ENCODE data around the gene ZBP1. TPM values are rescaled to one million over a fixed set of nuclear protein-coding genes. Genes with fewer than 3 reads are reported as not detected.
"Not testable (repeated sequence)": the region's sequence is repeated elsewhere in the genome, so short reads cannot be mapped to it uniquely, and the experiment has no call there.

ZBP1 gene
- total RNA-seq, 1 experiment from 2014 or later = 2.9 TPM

- no TSS peak for BruUV-seq (replicated peaks)
- DNase-seq = no peak
- TF ChIP-seq CTCF (IDR thresholded peaks at IDR 0.05; ENCODE audit: unreplicated experiment) = no peak
- intact Hi-C loops (cut with micrococcal nuclease; ENCODE audit: unreplicated experiment) = no loop called here
- Mint-ChIP-seq H3K27ac (ENCODE audit: unreplicated experiment) (no peak overlapping the region), H3K36me3 (ENCODE audit: insufficient read depth, unreplicated experiment) (peaks cover 6% of the 10 kb centered on the region), H3K9me3 (ENCODE audit: low read depth, unreplicated experiment) (peaks cover 7% of the 10 kb centered on the region), H3K4me3 (ENCODE audit: low read depth, unreplicated experiment) (no peak overlapping the region), H3K4me1 (ENCODE audit: low read depth, unreplicated experiment) (no peaks in the 10 kb centered on the region), H3K27me3 (ENCODE audit: unreplicated experiment) (no peaks in the 10 kb centered on the region)
- CTCF ChIA-PET = interaction anchor here (0.5 to 0.6 kb wide), 3 partner anchors 19 to 595 kb away, joined by 3 read pairs; no protein-coding TSS in a partner anchor
Measured at GRCh38 chr20:57630061-57630460, 9.8 kb upstream of the ZBP1 start.

GRCh38 chr20:57629491-57629901 lies 9.3 kb upstream of the ZBP1 start:
- H3K27ac Mint-ChIP-seq (ENCODE audit: unreplicated experiment); BruUV-seq (replicated peaks); H3K9me3 Mint-ChIP-seq (ENCODE audit: low read depth, unreplicated experiment); intact Hi-C loops (cut with micrococcal nuclease; ENCODE audit: unreplicated experiment); DNase-seq; H3K27me3 Mint-ChIP-seq (ENCODE audit: unreplicated experiment); H3K4me1 Mint-ChIP-seq (ENCODE audit: low read depth, unreplicated experiment); H3K4me3 Mint-ChIP-seq (ENCODE audit: low read depth, unreplicated experiment); H3K36me3 Mint-ChIP-seq (ENCODE audit: insufficient read depth, unreplicated experiment): not testable (repeated sequence)
- CTCF ChIA-PET = interaction anchor here (0.6 kb wide), 1 partner anchor 595 kb away, joined by 3 read pairs; no protein-coding TSS in a partner anchor

- not testable (repeated sequence) for H3K9me3 Mint-ChIP-seq (ENCODE audit: low read depth, unreplicated experiment); H3K4me3 Mint-ChIP-seq (ENCODE audit: low read depth, unreplicated experiment)
Measured at GRCh38 chr20:57628962-57629308, 8.7 kb upstream of the ZBP1 start.

GRCh38 chr20:57628047-57628961 lies 8.1 kb upstream of the ZBP1 start:
- peaks cover 3% of the 10 kb centered on the region for H3K9me3 Mint-ChIP-seq (ENCODE audit: low read depth, unreplicated experiment)
- intact Hi-C loops (cut with micrococcal nuclease; ENCODE audit: unreplicated experiment) = no loop called here
- CTCF ChIA-PET = interaction anchor here (0.7 to 0.9 kb wide), 2 partner anchors 375 to 510 kb away, joined by 3 to 4 read pairs; no protein-coding TSS in a partner anchor

More at GRCh38 chr20:57628962-57629308, 8.7 kb upstream of the ZBP1 start:
- H3K27me3 Mint-ChIP-seq (ENCODE audit: unreplicated experiment); DNase-seq; intact Hi-C loops (cut with micrococcal nuclease; ENCODE audit: unreplicated experiment); H3K27ac Mint-ChIP-seq (ENCODE audit: unreplicated experiment); H3K4me1 Mint-ChIP-seq (ENCODE audit: low read depth, unreplicated experiment); BruUV-seq (replicated peaks); H3K36me3 Mint-ChIP-seq (ENCODE audit: insufficient read depth, unreplicated experiment); CTCF ChIA-PET: not testable (repeated sequence)

GRCh38 chr20:57627339-57627738 lies 7.1 kb upstream of the ZBP1 start:
- intact Hi-C loops (cut with micrococcal nuclease; ENCODE audit: unreplicated experiment) = no loop called here
- H3K27ac Mint-ChIP-seq (ENCODE audit: unreplicated experiment) = no peak overlapping the region
- H3K4me3 Mint-ChIP-seq (ENCODE audit: low read depth, unreplicated experiment) = no peak overlapping the region
- no peaks in the 10 kb centered on the region for H3K27me3 Mint-ChIP-seq (ENCODE audit: unreplicated experiment)
- DNase-seq = no peak
- H3K9me3 Mint-ChIP-seq (ENCODE audit: low read depth, unreplicated experiment) = peaks cover 3% of the 10 kb centered on the region
- BruUV-seq (replicated peaks) = no TSS peak
- peaks cover 16% of the 10 kb centered on the region for H3K36me3 Mint-ChIP-seq (ENCODE audit: insufficient read depth, unreplicated experiment)
- TF ChIP-seq CTCF (IDR thresholded peaks at IDR 0.05; ENCODE audit: unreplicated experiment) = no peak
- peaks cover 8% of the 10 kb centered on the region for H3K4me1 Mint-ChIP-seq (ENCODE audit: low read depth, unreplicated experiment)
- CTCF ChIA-PET = no interaction called here

More at GRCh38 chr20:57628047-57628961, 8.1 kb upstream of the ZBP1 start:
- no peak overlapping the region for H3K4me3 Mint-ChIP-seq (ENCODE audit: low read depth, unreplicated experiment)
- H3K27me3 Mint-ChIP-seq (ENCODE audit: unreplicated experiment) = no peaks in the 10 kb centered on the region
- no peak overlapping the region for H3K27ac Mint-ChIP-seq (ENCODE audit: unreplicated experiment)
- H3K4me1 Mint-ChIP-seq (ENCODE audit: low read depth, unreplicated experiment) = no peaks in the 10 kb centered on the region
- TF ChIP-seq CTCF (IDR thresholded peaks at IDR 0.05; ENCODE audit: unreplicated experiment) = no peak
- DNase-seq = no peak
- BruUV-seq (replicated peaks) = no TSS peak
- H3K36me3 Mint-ChIP-seq (ENCODE audit: insufficient read depth, unreplicated experiment) = peaks cover 7% of the 10 kb centered on the region

All from Calu3 (cell line).